ENCODE data around the gene METTL8. TPM values are rescaled to one million over a fixed set of nuclear protein-coding genes. Genes with fewer than 3 reads are reported as not detected.

METTL8 gene
- total RNA-seq, 2 donors from 2014 or later, result 8.1 to 18.0 TPM

- Histone ChIP-seq H3K9me3 (no peaks in the 10 kb centered on the region), H3K27me3 (replicated peaks; ENCODE audit: insufficient read depth) (no peaks in the 10 kb centered on the region), H3K4me1 (replicated peaks) (no peaks in the 10 kb centered on the region), H3K27ac (no peak overlapping the region), H3K4me3 (no peak overlapping the region), H3K36me3 (no peaks in the 10 kb centered on the region)
- TF ChIP-seq POLR2A (IDR thresholded peaks at IDR 0.05) (no peak), POLR2AphosphoS5 (IDR thresholded peaks at IDR 0.05) (no peak)
- intact Hi-C loops (cut with DNase I), result no loop called here
- 75% methylated on average over 6 of the region's 6 CpGs for WGBS
- DNase-seq (ENCODE audit: low spot score), result no peak
These were observed 124.1 kb downstream of the METTL8 start for GRCh38 chr2:171309455-171310286.

- no peaks in the 10 kb centered on the region for H3K9me3 ChIP-seq
- no peak for DNase-seq (ENCODE audit: low spot score)
- no peaks in the 10 kb centered on the region for H3K4me1 ChIP-seq (replicated peaks)
- WGBS, result 93% methylated on average over 6 of the region's 6 CpGs
- no peak overlapping the region for H3K4me3 ChIP-seq
- intact Hi-C loops (cut with DNase I), result no loop called here
- TF ChIP-seq CTCF (IDR thresholded peaks at IDR 0.05) (no peak), POLR2A (IDR thresholded peaks at IDR 0.05) (no peak), POLR2AphosphoS5 (IDR thresholded peaks at IDR 0.05) (no peak)
- no peaks in the 10 kb centered on the region for H3K36me3 ChIP-seq
- no peak overlapping the region for H3K27ac ChIP-seq
- no peaks in the 10 kb centered on the region for H3K27me3 ChIP-seq (replicated peaks; ENCODE audit: insufficient read depth)
These were observed 125.3 kb downstream of the METTL8 start for GRCh38 chr2:171308280-171309054.

GRCh38 chr2:171307560-171307959, 126.2 kb downstream of the METTL8 start:
- 90% methylated on average over 4 of the region's 4 CpGs for WGBS
- TF ChIP-seq POLR2A (IDR thresholded peaks at IDR 0.05) (no peak), CTCF (IDR thresholded peaks at IDR 0.05) (no peak), POLR2AphosphoS5 (IDR thresholded peaks at IDR 0.05) (no peak)
- no peaks in the 10 kb centered on the region for H3K27me3 ChIP-seq (replicated peaks; ENCODE audit: insufficient read depth)

GRCh38 chr2:171297956-171298355, 135.8 kb downstream of the METTL8 start:
- intact Hi-C loops (cut with DNase I), result no loop called here
- Histone ChIP-seq H3K4me3 (no peak overlapping the region), H3K27me3 (replicated peaks; ENCODE audit: insufficient read depth) (no peaks in the 10 kb centered on the region), H3K9me3 (no peaks in the 10 kb centered on the region), H3K4me1 (replicated peaks) (no peaks in the 10 kb centered on the region), H3K36me3 (no peaks in the 10 kb centered on the region), H3K27ac (no peak overlapping the region)
- WGBS, result 65% methylated on average over 2 of the region's 2 CpGs
- TF ChIP-seq POLR2A (IDR thresholded peaks at IDR 0.05) (no peak), POLR2AphosphoS5 (IDR thresholded peaks at IDR 0.05) (no peak), CTCF (IDR thresholded peaks at IDR 0.05) (no peak)
- DNase-seq (ENCODE audit: low spot score), result no peak

More at GRCh38 chr2:171307560-171307959, 126.2 kb downstream of the METTL8 start:
- no peak overlapping the region for H3K4me3 ChIP-seq
- intact Hi-C loops (cut with DNase I), result no loop called here
- no peaks in the 10 kb centered on the region for H3K36me3 ChIP-seq
- H3K9me3 ChIP-seq, result no peaks in the 10 kb centered on the region
- no peaks in the 10 kb centered on the region for H3K4me1 ChIP-seq (replicated peaks)
- H3K27ac ChIP-seq, result no peak overlapping the region
- DNase-seq (ENCODE audit: low spot score), result no peak

- H3K4me1 ChIP-seq (replicated peaks), result no peaks in the 10 kb centered on the region
- no peaks in the 10 kb centered on the region for H3K36me3 ChIP-seq
- intact Hi-C loops (cut with DNase I), result no loop called here
- no peaks in the 10 kb centered on the region for H3K27me3 ChIP-seq (replicated peaks; ENCODE audit: insufficient read depth)
- WGBS, result 94% methylated on average over 5 of the region's 5 CpGs
- no peak for TF ChIP-seq CTCF (IDR thresholded peaks at IDR 0.05)
- TF ChIP-seq POLR2A (IDR thresholded peaks at IDR 0.05), result no peak
- TF ChIP-seq POLR2AphosphoS5 (IDR thresholded peaks at IDR 0.05), result no peak
- no peak overlapping the region for H3K27ac ChIP-seq
- no peaks in the 10 kb centered on the region for H3K9me3 ChIP-seq
- H3K4me3 ChIP-seq, result no peak overlapping the region
- no peak for DNase-seq (ENCODE audit: low spot score)
These were observed 139.2 kb downstream of the METTL8 start for GRCh38 chr2:171294608-171295007.

Data from prostate gland (tissue), 2 donors.